Nephron progenitor cell (in vitro differentiated cells): ENCODE results near the gene MAP4K4.

Experiments used
- DNase-seq: peaks from one replicate; pipeline ENCODE4 v3.0.0; 2021
- H3K27ac Mint-ChIP-seq: 2 replicates; pipeline ENCODE4 v1.8.0; 2021; ENCODE audit warnings: mild to moderate bottlenecking, moderate library complexity, mixed read lengths
- H3K27me3 Mint-ChIP-seq: 2 replicates; pipeline ENCODE4 v1.8.0; 2021; ENCODE audit warnings: mild to moderate bottlenecking, low read depth, mixed read lengths; ENCODE audit not compliant: poor library complexity
- H3K36me3 Mint-ChIP-seq: 2 replicates; pipeline ENCODE4 v1.8.0; 2021; ENCODE audit warnings: low read depth, mixed read lengths
- H3K4me1 Mint-ChIP-seq: 2 replicates; pipeline ENCODE4 v1.8.0; 2021; ENCODE audit warnings: mixed read lengths
- H3K4me3 Mint-ChIP-seq: 2 replicates; pipeline ENCODE4 v1.8.0; 2021; ENCODE audit warnings: mild to moderate bottlenecking, moderate library complexity, mixed read lengths
- H3K9me3 Mint-ChIP-seq: 2 replicates; pipeline ENCODE4 v1.8.0; 2021; ENCODE audit warnings: mild to moderate bottlenecking, moderate library complexity, mixed read lengths
- TF ChIP-seq, protein P1 (sequence below): fragments of 200-600 bp; sonication (generic); IDR thresholded peaks from 2 replicates; pipeline ENCODE4 v1.5.0; 2021; ENCODE audit warnings: antibody characterized with exemption

The MAP4K4 gene

GRCh38 chr2:101843471-101843870 is 146.0 kb downstream of the MAP4K4 start:
- Mint-ChIP-seq H3K36me3 (peaks cover 69% of the 10 kb centered on the region), H3K4me3 (no peak overlapping the region), H3K9me3 (no peaks in the 10 kb centered on the region), H3K27ac (peak overlapping the region; percentile 6), H3K27me3 (no peaks in the 10 kb centered on the region), H3K4me1 (no peaks in the 10 kb centered on the region)
- TF ChIP-seq, protein P1, sequence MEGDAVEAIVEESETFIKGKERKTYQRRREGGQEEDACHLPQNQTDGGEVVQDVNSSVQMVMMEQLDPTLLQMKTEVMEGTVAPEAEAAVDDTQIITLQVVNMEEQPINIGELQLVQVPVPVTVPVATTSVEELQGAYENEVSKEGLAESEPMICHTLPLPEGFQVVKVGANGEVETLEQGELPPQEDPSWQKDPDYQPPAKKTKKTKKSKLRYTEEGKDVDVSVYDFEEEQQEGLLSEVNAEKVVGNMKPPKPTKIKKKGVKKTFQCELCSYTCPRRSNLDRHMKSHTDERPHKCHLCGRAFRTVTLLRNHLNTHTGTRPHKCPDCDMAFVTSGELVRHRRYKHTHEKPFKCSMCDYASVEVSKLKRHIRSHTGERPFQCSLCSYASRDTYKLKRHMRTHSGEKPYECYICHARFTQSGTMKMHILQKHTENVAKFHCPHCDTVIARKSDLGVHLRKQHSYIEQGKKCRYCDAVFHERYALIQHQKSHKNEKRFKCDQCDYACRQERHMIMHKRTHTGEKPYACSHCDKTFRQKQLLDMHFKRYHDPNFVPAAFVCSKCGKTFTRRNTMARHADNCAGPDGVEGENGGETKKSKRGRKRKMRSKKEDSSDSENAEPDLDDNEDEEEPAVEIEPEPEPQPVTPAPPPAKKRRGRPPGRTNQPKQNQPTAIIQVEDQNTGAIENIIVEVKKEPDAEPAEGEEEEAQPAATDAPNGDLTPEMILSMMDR, result no peak
- no peak for DNase-seq

GRCh38 chr2:101844055-101844635 is 146.6 kb downstream of the MAP4K4 start:
- peak overlapping the region; percentile 31 for H3K27ac Mint-ChIP-seq

DNA sequence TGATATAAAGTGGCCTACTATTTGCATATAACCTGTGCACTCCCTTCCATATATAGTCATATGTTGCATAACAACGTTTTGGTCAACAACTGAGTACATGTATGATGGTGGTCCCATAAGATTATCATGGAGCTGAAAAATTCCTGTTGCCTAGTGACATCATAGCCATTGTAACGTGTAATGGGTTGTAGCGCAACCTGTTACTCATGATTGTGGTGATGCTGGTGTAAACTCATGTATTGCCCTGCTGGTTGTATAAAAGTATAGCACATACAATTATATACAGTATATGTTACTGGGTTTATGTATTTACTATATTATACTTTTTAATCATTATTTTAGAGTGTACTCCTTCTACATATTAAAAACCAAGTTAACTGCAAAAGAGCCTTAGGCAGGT is 149.5 kb downstream of the MAP4K4 start:
- H3K9me3 Mint-ChIP-seq, result no peaks in the 10 kb centered on the region
- H3K27me3 Mint-ChIP-seq, result no peaks in the 10 kb centered on the region
- no peak overlapping the region for H3K4me3 Mint-ChIP-seq
- H3K4me1 Mint-ChIP-seq, result peaks cover 6% of the 10 kb centered on the region
- no peak overlapping the region for H3K27ac Mint-ChIP-seq
- H3K36me3 Mint-ChIP-seq, result peaks cover 44% of the 10 kb centered on the region
- DNase-seq, result no peak
- TF ChIP-seq, protein P1, result no peak

More at GRCh38 chr2:101844055-101844635, 146.6 kb downstream of the MAP4K4 start:
- no peaks in the 10 kb centered on the region for H3K27me3 Mint-ChIP-seq
- no peak for DNase-seq
- TF ChIP-seq, protein P1, result no peak
- H3K4me1 Mint-ChIP-seq, result peaks cover 6% of the 10 kb centered on the region
- no peak overlapping the region for H3K4me3 Mint-ChIP-seq
- peaks cover 67% of the 10 kb centered on the region for H3K36me3 Mint-ChIP-seq
- no peaks in the 10 kb centered on the region for H3K9me3 Mint-ChIP-seq

DNA sequence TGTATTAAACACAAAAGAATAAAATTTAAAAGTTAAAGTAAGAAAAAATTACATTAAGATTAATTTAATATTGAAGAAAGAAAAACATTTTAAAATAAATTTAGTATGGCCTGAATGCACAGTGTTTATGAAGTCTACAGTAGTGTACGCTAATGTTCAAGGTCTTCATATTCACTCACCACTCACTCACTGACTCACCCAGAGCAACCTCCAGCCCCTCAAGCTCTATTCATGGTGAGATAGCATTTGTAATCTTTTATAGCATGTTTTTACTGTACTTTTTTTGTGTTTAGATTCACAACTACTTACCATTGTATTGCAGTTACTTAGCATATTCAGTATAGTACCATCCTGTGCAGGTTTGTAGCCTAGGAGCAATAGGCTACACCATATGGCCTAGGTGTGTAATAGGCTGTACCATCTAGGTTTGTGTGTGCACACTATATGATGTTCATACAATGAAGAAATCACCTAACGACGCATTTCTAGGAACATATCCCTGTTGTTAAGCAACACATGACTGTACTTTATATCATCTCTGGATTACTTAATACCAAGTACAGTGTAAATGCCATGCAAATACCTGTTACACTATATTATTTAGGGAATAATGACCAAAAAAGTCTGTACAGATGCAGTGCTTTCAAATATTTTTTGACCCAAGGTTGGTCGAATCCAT is 150.3 kb downstream of the MAP4K4 start:
- Mint-ChIP-seq H3K4me3 (no peak overlapping the region), H3K27me3 (no peaks in the 10 kb centered on the region), H3K9me3 (no peaks in the 10 kb centered on the region), H3K27ac (no peak overlapping the region), H3K4me1 (peaks cover 6% of the 10 kb centered on the region), H3K36me3 (peaks cover 38% of the 10 kb centered on the region)
- TF ChIP-seq, protein P1, result no peak
- no peak for DNase-seq

GRCh38 chr2:101848769-101849410 is 151.4 kb downstream of the MAP4K4 start:
- no peaks in the 10 kb centered on the region for H3K27me3 Mint-ChIP-seq
- H3K4me1 Mint-ChIP-seq, result peaks cover 6% of the 10 kb centered on the region
- DNase-seq, result no peak
- TF ChIP-seq, protein P1, result no peak
- no peak overlapping the region for H3K4me3 Mint-ChIP-seq
- no peaks in the 10 kb centered on the region for H3K9me3 Mint-ChIP-seq
- H3K36me3 Mint-ChIP-seq, result peaks cover 38% of the 10 kb centered on the region
- peak overlapping the region; percentile 4 for H3K27ac Mint-ChIP-seq
